H9 (cell line): Measurements from ENCODE around the gene MRPS21. TPM values are rescaled to one million over a fixed set of nuclear protein-coding genes. Genes with fewer than 3 reads are reported as not detected.

ENCODE experiments used
- DNase-seq: peaks from one replicate; pipeline ENCODE4 v3.0.0-alpha.2; 2017
- H2AFZ ChIP-seq: one replicate; pipeline ENCODE4 v1.6.1; 2013; ENCODE audit warnings: mild to moderate bottlenecking, low read length, control low read depth, moderate library complexity
- H2AK5ac ChIP-seq: 2 replicates; pipeline ENCODE4 v1.6.1; 2013; ENCODE audit warnings: low read length, control low read depth, mixed read lengths; ENCODE audit not compliant: insufficient read length
- H2BK120ac ChIP-seq: one replicate; pipeline ENCODE4 v1.6.1; 2013; ENCODE audit warnings: low read depth, mild to moderate bottlenecking, low read length, control low read depth, inconsistent platforms; ENCODE audit not compliant: poor library complexity, severe bottlenecking
- H2BK12ac ChIP-seq: 2 replicates; pipeline ENCODE4 v1.6.1; 2013; ENCODE audit warnings: low read length, control low read depth, mixed read lengths, low read depth; ENCODE audit not compliant: insufficient read length
- H2BK15ac ChIP-seq: 2 replicates; pipeline ENCODE4 v1.6.1; 2013; ENCODE audit warnings: low read depth, low read length, control low read depth
- H2BK20ac ChIP-seq: one replicate; pipeline ENCODE4 v1.6.1; 2013; ENCODE audit warnings: low read depth, mild to moderate bottlenecking, low read length, control low read depth, inconsistent platforms; ENCODE audit not compliant: poor library complexity, severe bottlenecking
- H2BK5ac ChIP-seq: 2 replicates; pipeline ENCODE4 v1.6.1; 2013; ENCODE audit warnings: low read length, control low read depth, mixed read lengths; ENCODE audit not compliant: insufficient read length
- H3K14ac ChIP-seq: 2 replicates; pipeline ENCODE4 v1.6.1; 2013; ENCODE audit warnings: low read length, control low read depth; ENCODE audit not compliant: insufficient read depth
- H3K18ac ChIP-seq: 2 replicates; pipeline ENCODE4 v1.6.1; 2013; ENCODE audit warnings: low read depth, mild to moderate bottlenecking, mixed read lengths, low read length, control low read depth; ENCODE audit not compliant: insufficient read length
- H3K23ac ChIP-seq: 2 replicates; pipeline ENCODE4 v1.6.1; 2013; ENCODE audit warnings: low read length, control low read depth, mixed read lengths, low read depth; ENCODE audit not compliant: insufficient read length
- H3K23me2 ChIP-seq: 2 replicates; pipeline ENCODE4 v1.6.1; 2013; ENCODE audit warnings: low read depth, mild to moderate bottlenecking, mixed read lengths, low read length, control low read depth; ENCODE audit not compliant: insufficient read length, poor library complexity, severe bottlenecking
- H3K27ac ChIP-seq: 2 replicates; pipeline ENCODE4 v1.5.1; 2013; ENCODE audit warnings: low read length, control low read depth, mixed read lengths, low read depth; ENCODE audit not compliant: insufficient read length
- H3K27me3 ChIP-seq: 2 replicates; pipeline ENCODE4 v1.6.1; 2013; ENCODE audit warnings: low read length, control low read depth, inconsistent platforms; ENCODE audit not compliant: insufficient read depth
- H3K4ac ChIP-seq: 2 replicates; pipeline ENCODE4 v1.6.1; 2013; ENCODE audit warnings: low read depth, mild to moderate bottlenecking, control low read depth, inconsistent platforms, low read length, moderate library complexity
- H3K4me1 ChIP-seq: 2 replicates; pipeline ENCODE4 v1.6.1; 2013; ENCODE audit warnings: low read length, control low read depth, inconsistent platforms; ENCODE audit not compliant: insufficient read depth
- H3K4me2 ChIP-seq: 2 replicates; pipeline ENCODE4 v1.6.1; 2013; ENCODE audit warnings: low read length, control low read depth, mixed read lengths; ENCODE audit not compliant: insufficient read length, insufficient read depth
- H3K56ac ChIP-seq: 2 replicates; pipeline ENCODE4 v1.6.1; 2013; ENCODE audit warnings: low read depth, mild to moderate bottlenecking, mixed read lengths, low read length, control low read depth; ENCODE audit not compliant: insufficient read length
- H3K79me1 ChIP-seq: 2 replicates; pipeline ENCODE4 v1.6.1; 2013; ENCODE audit warnings: low read depth, mild to moderate bottlenecking, moderate library complexity, low read length, control low read depth, inconsistent platforms; ENCODE audit not compliant: insufficient read depth, poor library complexity, severe bottlenecking
- H3K79me2 ChIP-seq: 2 replicates; pipeline ENCODE4 v1.6.1; 2013; ENCODE audit warnings: low read length, control low read depth, inconsistent platforms; ENCODE audit not compliant: insufficient read depth
- H3K9ac ChIP-seq: 2 replicates; pipeline ENCODE4 v1.6.1; 2013; ENCODE audit warnings: low read length, control low read depth, mixed read lengths; ENCODE audit not compliant: insufficient read length; ENCODE audit errors: extremely low read depth
- H3K9me3 ChIP-seq: one replicate; pipeline ENCODE4 v1.6.1; 2013; ENCODE audit warnings: low read depth, low read length, inconsistent platforms; ENCODE audit not compliant: control insufficient read depth
- H3T11ph ChIP-seq: one replicate; pipeline ENCODE4 v1.6.1; 2013; ENCODE audit warnings: mild to moderate bottlenecking, low read length, control low read depth, inconsistent platforms
- H4K20me1 ChIP-seq: one replicate; pipeline ENCODE4 v1.6.1; 2013; ENCODE audit not compliant: control insufficient read depth, insufficient read length, insufficient read depth
- H4K5ac ChIP-seq: 2 replicates; pipeline ENCODE4 v1.6.1; 2013; ENCODE audit warnings: low read depth, mild to moderate bottlenecking, mixed read lengths, low read length, control low read depth; ENCODE audit not compliant: insufficient read length
- H4K8ac ChIP-seq: replicated peaks from 2 replicates; pipeline ENCODE4 v1.6.1; 2013; ENCODE audit warnings: low read length, control low read depth, mixed read lengths, low read depth; ENCODE audit not compliant: insufficient read length
- H4K91ac ChIP-seq: 2 replicates; pipeline ENCODE4 v1.6.1; 2013; ENCODE audit warnings: low read depth, mild to moderate bottlenecking, moderate library complexity, mixed read lengths, low read length, control low read depth; ENCODE audit not compliant: insufficient read length
- H3K27ac Mint-ChIP-seq, 3 experiments: 2 replicates in 2 of 3; 3 replicates in 1 of 3; pipeline ENCODE4 v1.8.0; 2020 to 2021; ENCODE audit warnings: mixed read lengths in 3 of 3, mild to moderate bottlenecking in 1 of 3, moderate library complexity in 1 of 3
- H3K27me3 Mint-ChIP-seq: 2 replicates; pipeline ENCODE4 v1.8.0; 2021; ENCODE audit warnings: low read depth, mild to moderate bottlenecking, moderate library complexity, mixed read lengths
- H3K36me3 Mint-ChIP-seq, 3 experiments: 2 replicates in 2 of 3; 3 replicates in 1 of 3; pipeline ENCODE4 v1.8.0; 2020 to 2021; ENCODE audit warnings: low read depth in 3 of 3, mixed read lengths in 3 of 3; ENCODE audit not compliant: insufficient read depth in 1 of 3
- H3K4me1 Mint-ChIP-seq, 2 experiments: 2 replicates each; pipeline ENCODE4 v1.8.0; 2020; ENCODE audit warnings: mixed read lengths in 2 of 2
- H3K4me3 Mint-ChIP-seq, 2 experiments: 2 replicates in 1 of 2; 3 replicates in 1 of 2; pipeline ENCODE4 v1.8.0; 2020 to 2021; ENCODE audit warnings: mild to moderate bottlenecking in 2 of 2, mixed read lengths in 2 of 2, moderate library complexity in 1 of 2
- H3K9me3 Mint-ChIP-seq, 2 experiments: 2 replicates in 1 of 2; 3 replicates in 1 of 2; pipeline ENCODE4 v1.8.0; 2020; ENCODE audit warnings: mild to moderate bottlenecking in 2 of 2, mixed read lengths in 2 of 2, moderate library complexity in 1 of 2
- CTCF ChIP-seq: fragments of 200-600 bp; sonication (generic); conservative IDR thresholded peaks from 3 replicates; pipeline ENCODE4 v1.8.0; 2021; ENCODE audit warnings: antibody characterized with exemption, mild to moderate bottlenecking
- whole genome bisulfite sequencing: extraction: QIAGEN DNeasy Blood & Tissue Kit; methylation state at CpG from one replicate; pipeline ENCODE4 v1.1.7; 2013; ENCODE audit warnings: missing lambda C conversion rate, low lambda C conversion rate, mixed read lengths; ENCODE audit not compliant: insufficient read length; ENCODE audit errors: extremely low coverage; 5-methylcytosine and 5-hydroxymethylcytosine counted together
- total RNA-seq: library from RNA; stranded (reverse); gene quantifications from 2 replicates; pipeline ENCODE4 v1.2.1, GENCODE V29; 2021

MRPS21 gene
- total RNA-seq, 1 experiment from 2014 or later, result 113 TPM

DNA sequence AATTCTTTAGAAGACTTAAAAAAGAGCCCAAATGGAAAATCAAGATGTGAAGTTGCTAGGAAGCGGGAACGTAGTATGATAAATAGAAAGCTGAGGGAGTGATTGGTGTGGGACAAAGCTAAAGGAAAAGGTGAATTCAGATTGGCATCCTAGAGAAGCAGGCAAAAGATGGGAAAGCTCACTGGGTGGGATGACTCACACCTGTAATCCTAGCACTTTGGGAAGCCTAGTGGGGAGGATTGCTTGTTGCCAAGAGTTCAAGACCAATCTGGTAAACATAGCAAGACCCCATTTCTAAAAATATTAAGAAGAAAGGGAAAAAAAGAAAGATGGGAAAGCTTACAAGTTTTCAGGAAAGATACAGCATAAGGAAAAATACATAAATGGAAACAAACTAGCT, 1.8 kb downstream of the MRPS21 start:
- H2BK120ac ChIP-seq, result no peak overlapping the region
- no peak overlapping the region for H2AK5ac ChIP-seq
- Mint-ChIP-seq H3K4me1 (peaks cover 20 to 22% of the 10 kb centered on the region in 2 experiments), H3K27me3 (no peaks in the 10 kb centered on the region), H3K36me3 (peaks cover 39 to 62% (median 57%) of the 10 kb centered on the region in 3 experiments), H3K9me3 (no peaks in the 10 kb centered on the region), H3K27ac (peak overlapping the region; percentile 11 to 49 (median 21); a peak in 4 of 7 replicates), H3K4me3 (peak overlapping the region; percentile 53 to 93)
- peaks cover 5% of the 10 kb centered on the region for H3K79me1 ChIP-seq
- no peak overlapping the region for H3K18ac ChIP-seq
- DNase-seq, result no peak
- H3K79me2 ChIP-seq, result peaks cover 5% of the 10 kb centered on the region; the same call in 1 of the 2 replicates
- H3K9ac ChIP-seq, result no peak overlapping the region
- H2BK20ac ChIP-seq, result no peak overlapping the region
- no peak overlapping the region for H4K8ac ChIP-seq
- no peak overlapping the region for H3K27ac ChIP-seq
- no peak overlapping the region for H3K4ac ChIP-seq
- H2BK12ac ChIP-seq, result no peak overlapping the region
- H3K27me3 ChIP-seq, result no peaks in the 10 kb centered on the region
- H2BK5ac ChIP-seq, result no peak overlapping the region
- no peak overlapping the region for H4K5ac ChIP-seq
- TF ChIP-seq CTCF, result no peak
- H4K91ac ChIP-seq, result no peak overlapping the region
- H3K9me3 ChIP-seq, result no peaks in the 10 kb centered on the region
- no peak overlapping the region for H2AFZ ChIP-seq
- H4K20me1 ChIP-seq, result peaks cover 3% of the 10 kb centered on the region
- H3K4me2 ChIP-seq, result no peak overlapping the region
- no peak overlapping the region for H3K56ac ChIP-seq
- WGBS, result no CpG with 5 or more reads among the region's 2 CpGs
- no peaks in the 10 kb centered on the region for H3K4me1 ChIP-seq
- H3T11ph ChIP-seq, result no peak overlapping the region
- H3K23ac ChIP-seq, result no peak overlapping the region
- H3K14ac ChIP-seq, result no peak overlapping the region
- peaks cover 9% of the 10 kb centered on the region for H3K23me2 ChIP-seq
- no peak overlapping the region for H2BK15ac ChIP-seq
